ENCODE results near the gene MGME1.

The MGME1 gene

GRCh38 chr20:17987988-17988387 lies 19.2 kb downstream of the MGME1 start:
- no peak overlapping the region for H3K27ac ChIP-seq
- peaks cover 39% of the 10 kb centered on the region for H3K36me3 ChIP-seq (ENCODE audit: insufficient read depth, low read length)
- DNase-seq (ENCODE audit: low read depth, low spot score): no peak
- H3K4me3 ChIP-seq: no peak overlapping the region
- H3K9ac ChIP-seq (ENCODE audit: insufficient read length): no peak overlapping the region
- no peaks in the 10 kb centered on the region for H3K9me3 ChIP-seq (ENCODE audit: low read depth, low read length)
- TF ChIP-seq EZH2 (IDR thresholded peaks at IDR 0.05): no peak
- TF ChIP-seq FOXP2 (optimal IDR thresholded peaks at IDR 0.05; ENCODE audit: control extremely low read depth, extremely low read length, insufficient read depth): no peak
- TF ChIP-seq POLR2AphosphoS5 (IDR thresholded peaks at IDR 0.05; ENCODE audit: borderline replicate concordance, low read depth, low read length): no peak

DNA sequence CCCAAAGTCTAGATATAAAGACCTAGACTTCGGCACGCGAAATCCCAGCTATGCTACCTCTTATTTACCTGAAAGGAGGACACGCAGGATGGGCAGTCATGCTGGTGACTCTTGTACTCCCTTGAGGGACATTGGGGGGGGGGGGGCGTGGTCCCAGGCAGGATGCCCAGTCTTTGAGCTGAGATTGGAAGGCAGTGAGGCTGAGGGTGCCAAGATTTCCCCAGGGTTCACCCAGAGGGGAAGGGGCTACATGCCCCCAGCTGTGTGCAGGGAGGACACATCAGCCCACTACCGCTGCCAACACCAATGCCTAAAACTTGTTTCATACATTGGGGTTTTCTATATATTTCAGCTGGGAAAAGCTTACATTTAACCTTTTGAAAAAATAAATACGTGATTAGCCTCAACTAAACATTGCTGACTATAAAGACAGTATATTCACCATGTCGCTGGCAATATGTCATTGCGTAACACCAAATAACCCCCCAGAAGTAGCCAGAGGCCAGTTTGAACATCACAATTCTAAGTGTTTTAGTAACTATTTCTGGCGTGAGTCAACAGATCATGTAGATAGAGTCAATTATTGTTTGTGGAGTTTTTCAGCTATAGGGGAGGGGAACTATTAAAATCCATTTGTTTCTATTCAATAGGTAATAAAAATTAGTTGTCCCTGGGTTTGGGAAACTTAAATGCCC lies 21.6 kb downstream of the MGME1 start:
- DNase-seq (ENCODE audit: low read depth, low spot score): no peak
- H3K9ac ChIP-seq (ENCODE audit: insufficient read length): no peak overlapping the region

GRCh38 chr20:17992224-17992637 lies 23.4 kb downstream of the MGME1 start:
- no peak for DNase-seq (ENCODE audit: low read depth, low spot score)
- Histone ChIP-seq H3K9ac (ENCODE audit: insufficient read length) (no peak overlapping the region), H3K9me3 (ENCODE audit: low read depth, low read length) (no peaks in the 10 kb centered on the region), H3K36me3 (ENCODE audit: insufficient read depth, low read length) (peaks cover 26% of the 10 kb centered on the region), H3K27ac (no peak overlapping the region), H3K4me3 (no peak overlapping the region)
- TF ChIP-seq FOXP2 (optimal IDR thresholded peaks at IDR 0.05; ENCODE audit: control extremely low read depth, extremely low read length, insufficient read depth): no peak
- TF ChIP-seq POLR2AphosphoS5 (IDR thresholded peaks at IDR 0.05; ENCODE audit: borderline replicate concordance, low read depth, low read length): no peak; the same call in 1 of the 2 replicates
- no peak for TF ChIP-seq EZH2 (IDR thresholded peaks at IDR 0.05)

More for the DNA sequence above, 21.6 kb downstream of the MGME1 start:
- H3K36me3 ChIP-seq (ENCODE audit: insufficient read depth, low read length): peaks cover 34% of the 10 kb centered on the region
- 0 out of 2 replicates have a peak overlapping the region, but pooled peaks have one; percentile 54 for H3K27ac ChIP-seq
- TF ChIP-seq EZH2 (IDR thresholded peaks at IDR 0.05): no peak
- no peak for TF ChIP-seq POLR2AphosphoS5 (IDR thresholded peaks at IDR 0.05; ENCODE audit: borderline replicate concordance, low read depth, low read length)
- no peak for TF ChIP-seq FOXP2 (optimal IDR thresholded peaks at IDR 0.05; ENCODE audit: control extremely low read depth, extremely low read length, insufficient read depth)
- no peaks in the 10 kb centered on the region for H3K9me3 ChIP-seq (ENCODE audit: low read depth, low read length)
- no peak overlapping the region for H3K4me3 ChIP-seq

DNA sequence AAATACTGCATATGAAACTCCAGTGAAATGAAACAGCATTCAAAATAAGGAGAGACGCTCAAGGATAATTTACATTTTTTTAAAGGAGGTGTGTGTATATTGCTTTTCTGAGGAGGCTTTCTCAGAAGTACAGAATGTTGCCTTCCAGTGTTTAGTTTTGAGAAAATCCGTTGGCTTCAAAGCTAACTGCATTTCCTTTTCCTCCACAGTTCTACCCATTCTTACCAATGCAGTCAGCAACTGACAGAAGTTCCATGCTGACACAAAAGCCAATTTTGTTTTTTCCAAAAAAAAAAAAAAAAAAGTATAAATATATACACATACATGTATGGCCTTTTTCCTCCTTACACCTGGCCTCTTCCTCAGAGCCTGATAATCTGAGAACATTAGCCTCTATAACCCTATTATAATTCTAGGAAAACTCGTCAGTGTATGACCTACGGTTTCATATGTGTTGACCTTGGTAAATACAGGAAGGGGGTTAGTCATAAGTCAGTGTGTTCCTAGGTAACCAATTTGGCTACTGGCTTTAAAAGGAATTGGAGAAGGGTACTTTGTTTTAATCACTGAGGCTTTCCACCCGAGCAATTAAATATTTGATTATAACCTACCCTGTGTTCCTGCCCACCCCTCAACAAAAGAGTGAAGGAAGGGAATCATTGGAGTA lies 24.2 kb downstream of the MGME1 start:
- no peak overlapping the region for H3K9ac ChIP-seq (ENCODE audit: insufficient read length)
- no peak overlapping the region for H3K27ac ChIP-seq
- no peaks in the 10 kb centered on the region for H3K9me3 ChIP-seq (ENCODE audit: low read depth, low read length)
- no peak overlapping the region for H3K4me3 ChIP-seq
- H3K36me3 ChIP-seq (ENCODE audit: insufficient read depth, low read length): peaks cover 20% of the 10 kb centered on the region
- TF ChIP-seq POLR2AphosphoS5 (IDR thresholded peaks at IDR 0.05; ENCODE audit: borderline replicate concordance, low read depth, low read length): no peak
- TF ChIP-seq EZH2 (IDR thresholded peaks at IDR 0.05): no peak
- no peak for TF ChIP-seq FOXP2 (optimal IDR thresholded peaks at IDR 0.05; ENCODE audit: control extremely low read depth, extremely low read length, insufficient read depth)
- no peak for DNase-seq (ENCODE audit: low read depth, low spot score)

GRCh38 chr20:17993546-17993945 lies 24.7 kb downstream of the MGME1 start:
- no peaks in the 10 kb centered on the region for H3K9me3 ChIP-seq (ENCODE audit: low read depth, low read length)
- H3K27ac ChIP-seq: no peak overlapping the region
- TF ChIP-seq FOXP2 (optimal IDR thresholded peaks at IDR 0.05; ENCODE audit: control extremely low read depth, extremely low read length, insufficient read depth) (no peak), EZH2 (IDR thresholded peaks at IDR 0.05) (no peak), POLR2AphosphoS5 (IDR thresholded peaks at IDR 0.05; ENCODE audit: borderline replicate concordance, low read depth, low read length) (no peak)
- peaks cover 14% of the 10 kb centered on the region for H3K36me3 ChIP-seq (ENCODE audit: insufficient read depth, low read length)
- no peak for DNase-seq (ENCODE audit: low read depth, low spot score)
- H3K9ac ChIP-seq (ENCODE audit: insufficient read length): no peak overlapping the region
- no peak overlapping the region for H3K4me3 ChIP-seq

DNA sequence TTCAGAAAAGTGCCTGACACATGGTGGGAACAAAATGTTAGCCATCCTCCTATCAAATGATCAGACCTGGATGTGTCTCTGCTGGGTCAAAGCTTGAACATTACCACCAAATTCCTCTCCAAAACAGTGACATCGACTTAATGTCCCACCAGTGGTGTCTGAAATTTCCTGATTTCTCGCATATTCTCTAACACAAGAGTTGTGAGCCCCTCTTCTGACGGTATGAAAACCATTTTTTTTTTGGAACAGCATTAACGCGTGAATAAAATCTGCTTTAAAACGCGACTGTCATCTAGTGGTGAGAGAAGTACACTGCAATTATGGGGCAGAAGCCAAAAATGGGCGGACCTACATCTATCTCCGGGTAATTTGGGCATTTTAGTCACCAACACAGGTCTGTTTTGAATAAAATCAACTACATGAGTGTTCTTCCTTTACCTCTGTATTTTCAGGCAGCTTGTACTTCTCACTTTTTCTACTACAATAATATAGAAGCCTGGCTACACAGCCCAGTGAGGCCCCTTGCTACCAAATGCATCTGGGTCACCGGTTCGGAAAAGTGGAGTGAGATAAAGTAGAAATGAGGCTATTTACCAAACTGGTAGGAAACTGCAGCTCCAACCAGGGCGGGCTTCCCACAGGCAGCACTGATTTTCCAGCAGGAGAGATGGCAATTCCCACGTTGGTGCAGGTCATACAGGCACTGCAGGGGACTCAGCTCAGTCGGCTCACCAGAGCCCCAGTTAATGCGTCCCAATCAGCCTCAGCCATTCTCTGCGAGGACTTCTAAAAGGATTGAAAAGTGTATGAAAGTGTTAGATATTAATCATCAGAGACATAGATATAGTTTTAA lies 27.4 kb downstream of the MGME1 start:
- no peak overlapping the region for H3K27ac ChIP-seq
- H3K36me3 ChIP-seq (ENCODE audit: insufficient read depth, low read length): no peaks in the 10 kb centered on the region
- H3K9ac ChIP-seq (ENCODE audit: insufficient read length): no peak overlapping the region
- H3K9me3 ChIP-seq (ENCODE audit: low read depth, low read length): no peaks in the 10 kb centered on the region
- H3K4me3 ChIP-seq: no peak overlapping the region; the same call in 1 of the 2 replicates
- TF ChIP-seq POLR2AphosphoS5 (IDR thresholded peaks at IDR 0.05; ENCODE audit: borderline replicate concordance, low read depth, low read length): no peak
- TF ChIP-seq EZH2 (IDR thresholded peaks at IDR 0.05): no peak
- TF ChIP-seq FOXP2 (optimal IDR thresholded peaks at IDR 0.05; ENCODE audit: control extremely low read depth, extremely low read length, insufficient read depth): no peak
- DNase-seq (ENCODE audit: low read depth, low spot score): no peak

GRCh38 chr20:17998446-17998845 lies 29.6 kb downstream of the MGME1 start:
- no peaks in the 10 kb centered on the region for H3K9me3 ChIP-seq (ENCODE audit: low read depth, low read length)
- no peak for TF ChIP-seq EZH2 (IDR thresholded peaks at IDR 0.05)
- TF ChIP-seq FOXP2 (optimal IDR thresholded peaks at IDR 0.05; ENCODE audit: control extremely low read depth, extremely low read length, insufficient read depth): no peak
- TF ChIP-seq POLR2AphosphoS5 (IDR thresholded peaks at IDR 0.05; ENCODE audit: borderline replicate concordance, low read depth, low read length): no peak
- no peak for DNase-seq (ENCODE audit: low read depth, low spot score)

GRCh38 chr20:17999566-17999965 lies 30.7 kb downstream of the MGME1 start:
- Histone ChIP-seq H3K9ac (ENCODE audit: insufficient read length) (no peak overlapping the region), H3K9me3 (ENCODE audit: low read depth, low read length) (no peaks in the 10 kb centered on the region), H3K36me3 (ENCODE audit: insufficient read depth, low read length) (no peaks in the 10 kb centered on the region), H3K4me3 (no peak overlapping the region), H3K27ac (no peak overlapping the region)
- TF ChIP-seq EZH2 (IDR thresholded peaks at IDR 0.05) (no peak), POLR2AphosphoS5 (IDR thresholded peaks at IDR 0.05; ENCODE audit: borderline replicate concordance, low read depth, low read length) (no peak), FOXP2 (optimal IDR thresholded peaks at IDR 0.05; ENCODE audit: control extremely low read depth, extremely low read length, insufficient read depth) (no peak)
- DNase-seq (ENCODE audit: low read depth, low spot score): no peak

More at GRCh38 chr20:17998446-17998845, 29.6 kb downstream of the MGME1 start:
- Histone ChIP-seq H3K27ac (no peak overlapping the region), H3K9ac (ENCODE audit: insufficient read length) (no peak overlapping the region), H3K36me3 (ENCODE audit: insufficient read depth, low read length) (no peaks in the 10 kb centered on the region), H3K4me3 (no peak overlapping the region)

Data from SK-N-MC (cell line).